Suppressor macrophage treated with lipopolysaccharide for 1 hour (primary cell): ENCODE data around the gene GNAS-AS1.

Source experiments
- DNase-seq, 3 donors: peaks; one replicate each; pipeline ENCODE4 v3.0.0-alpha.2; 2020 to 2022

GNAS-AS1 gene

GRCh38 chr20:58807801-58808200 lies 42.9 kb downstream of the GNAS-AS1 start:
- DNase-seq = no peak

GRCh38 chr20:58803533-58803932 lies 47.2 kb downstream of the GNAS-AS1 start:
- no peak for DNase-seq

- no peak for DNase-seq
Observed at GRCh38 chr20:58802061-58802460, 48.6 kb downstream of the GNAS-AS1 start.

GRCh38 chr20:58800134-58800871 lies 50.4 kb downstream of the GNAS-AS1 start:
- DNase-seq = no peak

- no peak for DNase-seq
Observed at GRCh38 chr20:58797371-58798338, 53.0 kb downstream of the GNAS-AS1 start.

GRCh38 chr20:58795923-58796245 lies 54.8 kb downstream of the GNAS-AS1 start:
- DNase-seq = no peak

GRCh38 chr20:58795181-58795922 lies 55.4 kb downstream of the GNAS-AS1 start:
- DNase-seq = no peak

- DNase-seq = no peak
Observed at GRCh38 chr20:58794510-58795180, 56.1 kb downstream of the GNAS-AS1 start.

GRCh38 chr20:58793512-58794420 lies 56.9 kb downstream of the GNAS-AS1 start:
- no peak for DNase-seq

- DNase-seq = no peak
Observed at GRCh38 chr20:58792426-58792825, 58.3 kb downstream of the GNAS-AS1 start.

GRCh38 chr20:58791286-58791685 lies 59.4 kb downstream of the GNAS-AS1 start:
- DNase-seq = no peak

GRCh38 chr20:58790454-58790853 lies 60.2 kb downstream of the GNAS-AS1 start:
- DNase-seq = no peak

- no peak for DNase-seq
Observed at GRCh38 chr20:58788896-58789544, 61.7 kb downstream of the GNAS-AS1 start.

GRCh38 chr20:58787211-58788005 lies 63.3 kb downstream of the GNAS-AS1 start:
- no peak for DNase-seq

- no peak for DNase-seq
Observed at GRCh38 chr20:58784321-58785074, 66.2 kb downstream of the GNAS-AS1 start.

- no peak for DNase-seq
Observed at GRCh38 chr20:58783511-58784011, 67.1 kb downstream of the GNAS-AS1 start.

GRCh38 chr20:58781138-58781537 lies 69.6 kb downstream of the GNAS-AS1 start:
- DNase-seq = no peak

GRCh38 chr20:58778760-58779159 lies 71.9 kb downstream of the GNAS-AS1 start:
- DNase-seq = peak; percentile 11 to 24 (median 20)

GRCh38 chr20:58777657-58778056 lies 73.0 kb downstream of the GNAS-AS1 start:
- no peak for DNase-seq
